NCI-H460 (cell line): Measurements from ENCODE around the gene TSHZ2. TPM values are rescaled to one million over a fixed set of nuclear protein-coding genes. Genes with fewer than 3 reads are reported as not detected.
"Not testable (repeated sequence)": the region's sequence is repeated elsewhere in the genome, so short reads cannot be mapped to it uniquely, and the experiment has no call there.

Experiments used
- DNase-seq: peaks from one replicate; pipeline ENCODE4 v3.0.0-alpha.2; 2016; ENCODE audit warnings: low read depth; ENCODE audit errors: extremely low read depth
- total RNA-seq: library from RNA; depleted of rRNA; stranded (reverse); fragments of >200 nt; shearing (Covaris generic); gene quantifications from 2 replicates; pipeline ENCODE4 v1.2.3, GENCODE V29; 2014

The TSHZ2 gene
- total RNA-seq, 1 experiment from 2014 or later = not detected

DNA sequence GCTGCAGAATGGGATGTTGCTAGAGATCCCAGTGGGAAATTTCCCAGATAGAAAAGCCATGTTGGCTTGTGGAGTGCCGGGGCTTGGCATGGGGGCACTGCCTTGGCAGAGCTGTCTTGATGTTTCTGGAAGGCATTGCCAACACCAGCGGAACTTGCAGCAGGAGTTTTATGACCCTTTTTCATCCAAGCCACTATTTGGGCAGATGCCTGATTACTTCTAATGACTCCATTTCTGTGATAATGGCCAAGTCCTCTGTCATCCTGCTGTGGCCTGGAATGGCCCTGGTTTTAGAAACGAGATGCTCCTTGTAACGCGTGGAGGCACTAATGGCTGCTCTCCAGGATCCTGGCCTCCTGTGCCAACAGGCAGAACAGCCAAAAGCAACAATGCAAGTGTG lies 392.5 kb downstream of the TSHZ2 start:
- DNase-seq = no peak

DNA sequence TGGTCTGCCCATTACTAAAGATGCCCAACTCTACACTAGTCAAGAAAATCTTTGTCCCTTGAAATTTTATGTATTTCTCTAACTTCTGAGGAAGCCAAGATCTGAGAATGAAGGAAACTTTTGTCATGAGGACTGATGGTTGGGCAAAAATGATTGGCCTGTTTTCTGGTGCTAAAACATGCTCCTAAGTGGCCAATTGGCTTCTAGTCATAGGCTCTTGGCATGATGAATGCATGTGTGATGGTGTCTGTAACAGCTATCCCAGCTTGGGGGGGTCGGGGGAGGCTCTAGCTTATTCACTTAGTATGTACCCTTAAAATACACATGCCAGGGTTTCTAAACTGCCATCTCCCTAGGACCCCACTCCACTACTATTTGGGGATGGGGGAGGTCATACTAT lies 392.9 kb downstream of the TSHZ2 start:
- no peak for DNase-seq

DNA sequence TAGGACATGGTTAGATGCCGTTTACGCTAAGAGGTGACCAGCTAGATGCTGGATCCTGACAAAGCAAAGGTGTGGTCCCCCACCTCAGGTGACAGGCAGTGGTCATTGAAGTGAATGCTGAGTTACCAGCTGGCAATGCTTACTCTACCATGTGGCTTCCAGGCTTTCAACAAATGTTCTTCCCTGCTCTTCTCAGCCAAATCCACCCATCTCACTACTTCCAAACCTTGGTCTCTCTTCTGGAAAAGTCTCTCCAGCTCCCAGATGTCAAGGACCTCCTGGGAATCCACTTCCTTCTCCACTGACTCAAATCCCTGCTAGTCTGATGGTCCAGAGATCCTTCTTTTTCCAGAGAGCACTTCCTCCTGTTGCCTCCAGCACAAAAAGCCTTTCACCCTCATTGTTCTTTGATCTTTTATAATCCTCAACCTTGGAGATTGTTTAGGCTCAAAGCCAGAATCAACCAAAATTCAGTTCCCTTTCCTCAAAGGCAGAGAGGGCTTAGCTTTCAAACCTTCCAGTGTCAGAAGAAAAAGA lies 393.4 kb downstream of the TSHZ2 start:
- no peak for DNase-seq

DNA sequence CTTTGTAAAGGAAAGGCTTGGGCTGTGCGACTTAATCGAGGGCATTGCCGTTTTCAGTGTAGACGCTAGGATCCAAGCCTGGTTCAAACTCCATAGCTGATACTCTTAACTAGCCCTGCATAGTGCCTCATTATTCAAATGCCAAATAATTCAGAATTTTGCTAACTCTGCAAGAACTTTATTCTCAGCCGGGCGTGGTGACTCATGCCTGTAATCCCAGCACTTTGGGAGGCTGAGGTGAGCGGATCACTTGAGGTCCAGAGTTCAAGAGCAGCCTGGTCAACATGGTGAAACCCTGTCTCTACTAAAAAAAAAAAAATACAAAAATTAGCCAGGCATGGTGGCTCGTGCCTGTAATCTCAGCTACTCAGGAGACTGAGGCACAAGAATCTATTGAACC lies 394.8 kb downstream of the TSHZ2 start:
- DNase-seq = not testable (repeated sequence)

DNA sequence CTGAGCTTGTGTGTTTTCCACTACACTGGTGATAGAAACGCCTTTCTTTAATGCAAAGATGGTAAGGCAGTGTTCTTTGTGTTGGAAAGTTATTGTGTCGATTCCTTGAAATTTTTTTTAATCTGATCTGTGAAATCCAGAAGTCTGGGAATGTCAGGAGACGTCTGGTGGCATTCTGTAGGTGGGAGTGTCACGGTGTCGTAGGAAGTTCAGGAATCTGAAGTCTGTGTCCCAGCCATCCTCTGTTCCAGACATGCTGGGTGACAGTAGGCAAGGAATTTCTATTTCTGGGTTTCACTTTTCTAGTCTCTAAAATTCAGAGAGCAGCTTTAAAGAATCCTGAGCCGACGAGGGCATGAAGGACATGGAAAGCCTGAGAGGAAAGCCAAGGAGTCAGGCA lies 397.7 kb downstream of the TSHZ2 start:
- DNase-seq = no peak

DNA sequence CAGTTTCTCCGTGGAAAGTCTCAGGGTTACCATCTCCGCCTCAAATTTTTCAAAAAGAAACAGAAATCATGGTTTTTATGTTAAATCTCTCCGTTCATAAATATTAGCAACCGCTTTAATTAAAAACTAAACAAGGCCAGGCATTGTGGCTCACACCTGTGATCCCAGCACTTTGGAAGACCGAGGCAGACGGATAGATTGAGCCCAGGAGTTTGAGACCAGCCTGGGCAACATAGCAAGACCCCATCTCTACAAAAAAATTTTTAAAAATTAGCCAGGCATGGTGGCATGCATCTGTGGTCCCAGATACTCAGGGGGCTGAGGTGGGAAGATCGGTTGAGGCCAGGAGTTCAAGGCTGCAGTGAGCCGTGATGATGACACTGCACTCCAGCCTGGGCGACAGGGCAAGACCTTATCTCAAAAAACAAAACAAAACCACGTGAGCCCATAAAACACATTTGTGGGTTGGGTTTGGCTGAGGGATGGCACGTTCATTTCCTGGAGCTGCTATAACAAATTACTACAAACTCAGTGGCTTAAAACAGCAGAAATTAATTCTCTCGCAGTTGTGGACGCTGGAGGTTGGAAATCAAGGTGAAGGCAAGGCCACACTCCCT lies 398.3 kb downstream of the TSHZ2 start:
- DNase-seq = no peak

DNA sequence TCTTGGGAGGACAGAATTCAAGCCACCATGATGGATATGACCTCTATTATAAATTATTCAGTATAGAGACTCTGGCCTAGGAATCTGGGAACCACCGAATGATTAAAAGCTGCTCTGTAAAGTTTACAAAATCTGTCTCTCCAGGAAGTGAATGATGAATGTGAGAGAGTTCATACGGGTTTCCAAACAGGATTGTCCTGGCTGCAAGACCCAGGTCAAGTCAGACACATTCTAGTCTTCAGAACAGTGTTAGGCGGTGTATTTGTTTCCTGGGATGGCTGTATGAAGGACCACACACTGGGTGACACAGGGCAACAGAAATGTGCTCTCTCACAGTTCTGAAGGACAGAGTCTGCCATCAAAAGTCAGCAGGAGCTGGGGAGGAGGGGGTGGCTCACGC lies 399.1 kb downstream of the TSHZ2 start:
- no peak for DNase-seq

DNA sequence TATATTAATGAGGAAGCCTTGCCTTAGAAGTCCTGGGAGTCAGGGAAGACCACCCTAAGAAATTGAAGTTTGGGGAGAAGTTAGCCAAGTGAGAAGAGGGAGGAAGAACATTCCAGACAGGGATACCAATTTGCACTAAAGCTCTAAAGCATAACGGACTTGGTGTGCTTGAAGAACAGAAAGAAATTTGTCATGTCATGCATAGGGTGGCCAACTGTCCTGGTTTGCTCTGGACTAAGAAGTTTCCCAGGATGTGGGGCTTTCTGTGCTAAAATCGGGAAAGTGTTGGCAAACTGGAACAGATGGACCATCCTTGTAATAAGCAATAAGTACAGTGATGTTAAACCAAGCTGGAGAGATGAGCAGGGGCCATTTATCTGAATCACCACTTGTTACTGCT lies 403.9 kb downstream of the TSHZ2 start:
- DNase-seq = no peak

DNA sequence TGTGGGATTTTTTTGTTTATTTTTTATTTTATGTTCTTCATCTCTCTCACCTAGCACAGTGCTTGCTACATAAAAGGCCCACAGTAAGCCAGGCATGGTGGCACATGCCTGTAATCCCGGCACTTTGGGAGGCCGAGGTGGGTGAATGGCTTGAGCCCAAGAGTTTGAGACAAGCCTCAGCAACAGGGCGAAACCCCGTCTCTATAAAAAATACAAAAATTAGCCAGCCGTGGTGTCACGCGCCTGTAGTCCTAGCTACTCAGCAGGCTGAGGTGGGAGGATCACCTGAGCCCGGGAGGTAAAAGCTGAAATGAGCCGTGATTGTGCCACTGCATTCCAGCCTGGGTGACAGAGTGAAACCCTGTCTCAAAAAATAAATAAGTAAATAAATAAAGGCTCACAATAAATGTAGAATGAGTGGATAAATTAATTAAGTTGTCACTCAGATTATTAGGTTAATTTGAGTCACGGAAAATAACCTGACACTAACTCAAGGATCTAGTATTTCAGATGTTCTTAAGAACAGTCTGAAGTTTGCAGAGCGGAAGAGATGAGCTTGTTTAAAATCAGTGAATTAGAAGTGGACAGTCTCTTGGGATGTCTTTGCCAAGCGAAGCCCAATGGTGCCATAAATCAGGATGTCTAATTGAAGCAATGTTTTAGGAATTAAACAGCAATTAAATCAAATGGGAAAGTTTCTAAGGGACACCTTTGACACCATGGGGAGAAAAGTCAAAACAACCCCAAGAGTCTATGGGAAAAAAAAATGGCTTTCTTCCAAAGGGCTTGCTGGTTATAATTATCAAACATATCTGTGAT lies 407.1 kb downstream of the TSHZ2 start:
- no peak for DNase-seq

DNA sequence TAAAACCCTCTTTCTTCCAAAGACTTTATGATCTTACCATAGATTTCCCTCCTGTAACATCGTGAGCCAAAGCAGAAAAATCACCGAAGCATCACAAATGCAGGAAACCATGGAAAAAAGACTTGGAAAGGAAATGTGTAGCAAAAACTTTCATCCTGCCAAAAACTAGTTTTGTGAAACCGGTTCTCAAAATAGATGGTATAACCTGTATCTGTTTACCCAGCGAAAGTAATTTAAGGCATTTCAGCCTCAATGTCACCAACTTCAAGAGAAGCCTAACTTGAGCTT lies 407.6 kb downstream of the TSHZ2 start:
- no peak for DNase-seq

DNA sequence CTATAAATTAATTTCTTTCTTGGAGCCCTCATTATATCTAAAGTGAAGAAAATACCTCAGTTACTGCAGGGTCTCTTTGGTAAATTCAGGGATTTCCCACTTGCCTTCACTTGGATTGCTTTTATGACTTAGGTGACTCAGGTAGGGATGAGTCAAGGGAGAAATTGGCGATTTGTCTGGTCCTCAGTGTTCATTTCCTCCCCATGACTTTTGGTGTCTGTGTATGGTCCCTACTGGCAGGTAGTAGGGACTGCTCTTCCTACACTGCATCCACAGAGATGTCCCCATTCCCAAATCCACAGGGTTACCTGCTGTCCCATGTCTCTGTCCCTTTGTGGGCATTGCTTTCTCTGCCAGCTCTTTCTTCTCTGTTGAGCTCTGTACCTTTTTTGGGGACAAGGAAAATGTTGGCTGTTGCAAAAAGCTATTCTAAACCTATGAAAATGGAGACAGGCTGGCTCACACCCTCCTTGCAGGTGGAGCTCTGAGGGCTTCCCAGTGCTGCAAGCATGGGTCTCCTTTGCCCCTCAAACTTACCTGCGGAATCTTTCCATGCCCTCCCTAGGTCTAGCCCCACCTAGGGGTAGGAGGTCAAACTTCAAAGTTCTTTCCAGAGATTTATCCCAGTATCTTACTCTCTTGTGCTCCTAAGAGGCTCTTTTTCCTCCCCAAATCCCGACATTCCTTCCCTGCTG lies 409.6 kb downstream of the TSHZ2 start:
- no peak for DNase-seq

DNA sequence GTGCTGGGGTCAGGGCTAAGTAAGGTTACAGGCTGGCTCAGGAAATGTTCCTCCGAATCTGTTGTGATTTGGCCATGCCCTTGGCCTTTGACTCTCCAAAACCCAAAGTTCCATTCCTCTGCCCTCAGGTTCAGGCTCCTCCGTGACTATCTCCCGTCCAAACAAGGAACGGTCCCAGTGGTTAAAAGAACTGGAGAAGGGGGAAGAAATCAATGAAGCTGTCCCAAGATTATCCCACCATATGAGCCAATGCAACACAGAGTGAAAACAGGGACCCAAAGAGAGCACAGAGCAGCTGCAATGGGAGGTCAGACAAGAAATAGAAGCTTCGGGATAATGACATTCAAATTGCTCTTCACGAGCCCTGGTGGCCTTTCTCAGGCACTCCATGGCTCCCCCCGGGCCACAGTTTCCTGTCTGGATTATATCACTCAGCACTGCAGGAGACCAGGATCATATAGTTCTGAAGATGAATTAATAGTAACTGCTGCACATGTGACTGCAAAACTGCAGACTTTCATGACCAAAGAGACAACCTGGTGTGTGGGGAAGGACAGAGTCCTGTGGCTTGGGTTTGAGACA lies 410.2 kb downstream of the TSHZ2 start:
- DNase-seq = no peak

DNA sequence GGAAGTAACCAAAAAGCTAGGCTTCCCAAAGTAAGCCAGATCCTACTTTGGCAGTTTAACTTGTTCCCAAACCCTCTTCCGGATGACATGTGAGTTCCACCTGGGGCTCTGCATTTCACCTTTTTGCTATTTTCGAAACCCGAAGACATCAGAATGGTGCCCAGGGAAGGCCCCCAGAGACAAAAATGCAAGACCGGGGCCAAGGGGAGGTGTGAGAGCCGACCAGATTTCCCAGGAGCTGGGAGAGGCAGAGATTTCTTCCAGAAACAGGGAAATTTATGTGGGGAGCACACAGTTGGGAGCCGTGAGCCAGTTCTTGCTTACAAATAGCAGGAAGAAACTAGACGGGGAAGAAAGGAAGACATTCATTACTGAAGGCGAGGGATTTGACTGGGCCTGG lies 411.8 kb downstream of the TSHZ2 start:
- no peak for DNase-seq

DNA sequence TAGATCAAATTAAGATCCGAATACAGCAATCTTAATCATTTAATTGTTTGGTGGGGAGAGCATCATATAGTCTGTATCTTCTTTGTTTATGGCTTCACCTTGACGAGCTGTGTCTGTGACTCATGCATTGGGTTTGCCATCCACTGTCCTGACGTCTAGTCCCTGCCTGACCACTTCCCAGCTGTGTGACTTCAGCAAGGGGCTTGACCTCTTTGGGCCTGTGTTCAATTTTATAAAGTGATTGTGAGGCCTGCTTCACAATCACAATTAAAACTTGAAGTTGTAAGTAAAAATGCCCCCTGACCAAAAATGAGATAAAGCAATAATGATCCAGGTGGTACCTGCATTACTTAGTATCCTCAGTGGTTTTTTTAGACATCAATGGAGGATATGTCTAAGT lies 412.2 kb downstream of the TSHZ2 start:
- DNase-seq = no peak

DNA sequence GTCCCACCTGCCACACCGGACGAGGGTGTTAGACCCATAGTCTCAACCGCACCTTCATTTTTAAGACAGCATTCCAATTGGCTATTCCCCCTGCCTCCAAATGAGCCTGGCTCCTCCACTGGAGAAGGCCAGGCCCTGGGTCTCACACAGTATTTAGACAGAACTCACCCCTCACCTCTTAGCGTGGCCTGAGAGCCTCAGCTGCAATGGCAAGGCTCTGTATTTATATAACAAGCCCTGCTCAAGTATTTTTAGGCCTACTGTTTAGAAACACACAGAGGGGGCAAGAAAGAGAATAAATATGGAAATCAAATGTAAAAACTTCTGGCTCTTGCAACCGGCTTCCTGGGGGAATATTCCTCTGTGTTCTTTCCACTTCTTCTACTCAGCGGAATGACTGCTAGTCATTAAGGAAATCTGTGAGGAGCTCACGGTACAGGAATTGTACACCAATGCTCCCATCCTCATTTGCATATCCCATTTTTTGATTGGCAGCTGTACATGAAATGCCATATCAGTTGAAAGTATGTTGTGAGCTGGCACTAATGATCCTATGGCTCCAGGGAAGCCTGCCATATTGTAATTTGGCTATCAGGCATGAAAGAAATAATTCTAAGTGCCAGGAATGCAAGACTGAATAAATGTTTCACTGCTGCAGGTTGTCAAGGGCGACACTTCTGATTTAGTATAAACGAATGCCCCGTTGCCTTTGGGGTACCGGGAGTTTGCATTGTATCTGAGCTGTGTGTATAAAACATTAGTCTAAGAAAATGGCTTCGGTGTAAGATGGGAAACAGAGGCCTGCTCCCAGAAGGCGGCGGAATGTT lies 414.0 kb downstream of the TSHZ2 start:
- DNase-seq = no peak

DNA sequence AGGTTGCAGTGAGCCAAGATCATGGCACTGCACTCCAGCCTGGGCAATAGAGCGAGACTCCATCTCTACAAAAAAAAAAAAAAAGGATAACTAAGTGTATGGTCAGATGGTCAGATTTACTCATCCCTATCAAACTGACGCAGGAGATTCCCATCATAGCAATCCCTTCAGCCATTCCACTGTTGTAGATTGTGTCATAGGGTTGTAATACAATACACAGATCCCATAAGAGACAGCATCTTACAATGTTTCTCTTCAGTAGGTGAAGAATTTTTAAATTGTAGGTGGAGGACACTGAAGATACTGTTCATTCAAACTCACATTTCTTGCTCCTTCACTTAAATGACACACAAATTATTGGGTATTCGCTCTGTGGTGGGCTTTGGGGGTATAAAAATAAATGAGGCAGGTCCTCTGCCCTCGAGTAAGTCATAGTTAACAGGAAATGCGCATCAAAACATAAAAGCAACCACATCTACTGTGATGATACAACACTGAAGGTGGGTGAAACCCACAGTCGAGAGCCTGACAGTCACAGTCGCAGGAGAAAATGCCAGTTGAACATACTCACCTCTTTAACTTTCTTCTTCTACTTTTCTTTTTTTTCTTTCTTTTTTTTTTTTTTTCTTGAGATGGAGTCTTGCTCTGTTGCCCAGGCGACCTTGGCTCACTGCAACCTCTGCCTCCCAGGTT lies 416.0 kb downstream of the TSHZ2 start:
- DNase-seq = no peak

DNA sequence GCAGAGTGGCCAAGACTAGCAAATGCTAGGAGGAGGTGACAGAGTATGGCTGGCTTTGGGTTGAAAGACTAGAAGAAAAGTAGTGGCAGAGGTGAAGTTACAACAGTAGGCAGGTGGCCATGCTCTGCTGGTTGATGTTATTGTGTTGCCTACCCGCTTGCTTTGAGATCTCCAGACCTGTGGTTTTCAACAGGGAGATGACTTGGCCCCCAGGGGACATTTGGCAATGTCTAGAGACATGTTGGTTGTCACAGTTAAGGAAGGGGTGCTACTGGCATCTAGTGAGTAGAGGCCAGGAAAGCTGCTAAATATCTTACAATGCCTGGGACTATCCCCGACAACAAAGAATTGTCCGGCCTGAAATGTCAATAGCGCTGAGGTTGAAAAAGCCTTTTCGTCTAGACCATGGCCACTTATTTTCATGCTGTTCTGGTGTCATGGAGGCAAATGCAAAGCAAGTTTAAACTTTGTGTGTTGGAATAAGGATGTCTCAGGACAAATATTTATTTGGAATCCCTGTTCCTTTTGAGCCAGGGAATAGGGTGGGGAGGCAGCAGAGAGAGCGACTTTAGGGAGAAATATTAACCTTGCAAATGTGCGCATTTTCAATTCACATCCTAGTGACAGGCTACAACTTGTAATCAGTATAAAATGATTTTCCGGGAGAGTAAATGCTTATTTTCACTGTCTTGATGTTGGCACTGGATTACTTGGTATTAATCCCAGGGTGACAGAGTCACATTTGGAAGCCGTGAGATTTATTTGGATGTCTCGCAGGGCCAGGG lies 417.6 kb downstream of the TSHZ2 start:
- DNase-seq = no peak

DNA sequence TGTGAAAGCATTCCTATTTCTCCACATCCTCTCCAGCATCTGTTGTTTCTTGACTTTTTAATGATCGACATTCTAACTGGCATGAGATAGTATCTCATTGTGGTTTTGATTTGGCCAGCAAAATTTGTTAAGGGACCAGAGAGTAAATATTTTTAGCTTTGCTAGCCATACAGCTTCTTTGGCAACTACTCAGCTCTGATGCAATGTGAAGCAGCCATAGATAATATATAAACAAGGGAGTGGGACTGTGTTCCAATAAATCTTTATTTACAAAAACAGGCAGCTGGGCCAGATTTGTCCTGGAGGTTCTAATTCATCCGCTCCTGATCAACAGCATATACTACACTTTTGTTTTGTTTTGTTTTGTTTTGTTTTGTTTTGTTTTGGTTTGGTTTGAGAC lies 418.6 kb downstream of the TSHZ2 start:
- no peak for DNase-seq

DNA sequence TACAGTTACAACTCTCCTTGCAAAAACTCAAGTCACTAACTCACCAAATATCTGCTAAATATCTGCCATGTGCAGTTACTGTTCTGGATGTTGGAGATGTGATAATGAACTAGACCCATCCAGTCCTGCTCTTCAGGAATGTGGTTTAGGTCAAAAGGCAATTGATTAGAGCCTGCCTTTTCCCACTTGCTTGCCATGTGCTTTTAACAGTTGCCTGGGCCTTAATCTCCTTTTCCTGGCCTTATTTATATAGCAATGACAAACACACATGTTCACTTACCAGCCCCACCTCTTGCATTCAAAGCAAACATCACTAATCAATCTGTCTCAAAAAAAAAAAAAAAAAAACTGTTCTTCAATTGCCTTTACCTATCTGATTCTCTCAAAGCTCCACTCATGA lies 422.3 kb downstream of the TSHZ2 start:
- no peak for DNase-seq
